H1 (cell line): ENCODE data around the gene KLC4. TPM values are rescaled to one million over a fixed set of nuclear protein-coding genes. Genes with fewer than 3 reads are reported as not detected.

Experiments
- CBX5 ChIP-seq: fragments of 300-800, 300-1000 bp; sonication (generic); IDR thresholded peaks from 2 replicates; pipeline ENCODE4 v1.7.1; 2016; ENCODE audit warnings: antibody characterized with exemption, low read length, low read depth
- CHD1 ChIP-seq: IDR thresholded peaks from 2 replicates; pipeline ENCODE4 v1.6.1; 2012; ENCODE audit warnings: low read depth, low read length, improper control_type of control experiment
- CHD7 ChIP-seq: fragments of 300-600 bp; sonication (generic); IDR thresholded peaks from 2 replicates; pipeline ENCODE4 v1.7.1; 2012; ENCODE audit warnings: low read length, moderate library complexity, mild to moderate bottlenecking, inconsistent platforms; ENCODE audit not compliant: insufficient replicate concordance
- GABPA ChIP-seq: IDR thresholded peaks from 2 replicates; pipeline ENCODE4 v1.6.1; 2011; ENCODE audit warnings: mild to moderate bottlenecking, low read length, moderate library complexity, borderline replicate concordance; ENCODE audit not compliant: insufficient read depth
- JUN ChIP-seq: IDR thresholded peaks from 2 replicates; pipeline ENCODE4 v1.6.1; 2011; ENCODE audit warnings: low read depth, mild to moderate bottlenecking, improper control_type of control experiment, low read length
- JUND ChIP-seq: IDR thresholded peaks from 2 replicates; pipeline ENCODE4 v1.6.1; 2011; ENCODE audit warnings: mild to moderate bottlenecking, improper control_type of control experiment, low read length
- POLR2A ChIP-seq, 2 experiments: IDR thresholded peaks; 1 replicate in 1 of 2; 2 replicates in 1 of 2; pipeline ENCODE4 v1.6.1; 2011; ENCODE audit warnings: low read depth in 2 of 2, low read length in 2 of 2, mild to moderate bottlenecking in 2 of 2; ENCODE audit errors: control extremely low read depth in 1 of 2
- RAD21 ChIP-seq, 2 experiments: IDR thresholded peaks in 1 of 2; conservative IDR thresholded peaks in 1 of 2; 2 replicates each; pipeline ENCODE4 v1.6.1; 2011; ENCODE audit warnings: low read depth in 2 of 2, low read length in 2 of 2, improper control_type of control experiment in 1 of 2, inconsistent platforms in 1 of 2, mild to moderate bottlenecking in 1 of 2, moderate library complexity in 1 of 2
- RNF2 ChIP-seq: fragments of 200-900, 300-1000 bp; sonication (generic); IDR thresholded peaks from 2 replicates; pipeline ENCODE4 v1.7.1; 2016; ENCODE audit warnings: borderline replicate concordance, low read depth, mild to moderate bottlenecking, antibody characterized with exemption, low read length; ENCODE audit not compliant: poor library complexity, severe bottlenecking; ENCODE audit errors: missing control alignments
- SIRT6 ChIP-seq: IDR thresholded peaks from one replicate; pipeline ENCODE4 v1.7.1; 2012; ENCODE audit warnings: low read length, inconsistent platforms
- polyA plus RNA-seq, 7 experiments: library from polyadenylated mRNA; depleted of rRNA in 3 of 7; stranded (reverse) in 5 of 7; unstranded in 2 of 7; fragments of >200 nt in 5 of 7; fragments of 200-250 nt in 2 of 7; gene quantifications; 1 replicate in 5 of 7; 2 replicates in 1 of 7; 4 replicates in 1 of 7; pipeline versions ENCODE4 v1.2.1 to v1.2.3, GENCODE V29; 2011 to 2013; ENCODE audit warnings: missing spikeins in 2 of 7, mixed read lengths in 2 of 7
- total RNA-seq: library from RNA; stranded (reverse); fragmentation: NEBNext Ultra II Directional; extraction: Animal tissue kit (Norgen Biotek cat#: 25700); gene quantifications from 2 replicates; pipeline ENCODE4 v1.2.1, GENCODE V29; 2021

The KLC4 gene
- total and polyA plus RNA-seq, 2 of the 8 experiments (the other 6 are each of a cell fraction or from before 2014, with no cell fraction given): 15.7 to 28.5 TPM

- TF ChIP-seq CHD7: no peak
- no peak for TF ChIP-seq GABPA
- no peak for TF ChIP-seq JUND
- TF ChIP-seq SIRT6: no peak
- TF ChIP-seq RAD21 (IDR thresholded peaks at IDR 0.05 in 1 of 2, conservative IDR thresholded peaks at IDR 0.05 in 1 of 2; ENCODE audit: low read depth in 2 of 2, low read length in 2 of 2): no peak
- no peak for TF ChIP-seq CBX5
- TF ChIP-seq POLR2A (IDR thresholded peaks at IDR 0.05; ENCODE audit: control extremely low read depth in 1 of 2, low read depth in 2 of 2, low read length in 2 of 2): no peak
- no peak for TF ChIP-seq RNF2
- no peak for TF ChIP-seq JUN
- TF ChIP-seq CHD1: no peak
Measured at GRCh38 chr6:43040542-43041257, 18.7 kb upstream of the KLC4 start (continued).
